SK-N-SH treated with all-trans-retinoic acid at 6 μM for 48 hours (cell line): ENCODE measurements around the gene GRIK2.

Experiments used
- ATAC-seq: fragments of 200-7000 bp; cut with Tn5 transposase; 3 replicates; pipeline ENCODE4 v1.9.1; 2020; ENCODE audit warnings: mild to moderate bottlenecking, moderate library complexity
- BACH2 ChIP-seq: fragments of 250-450 bp; sonication (Bioruptor Pico); IDR thresholded peaks from 2 replicates; pipeline ENCODE4 v1.9.0; 2021; ENCODE audit warnings: mild to moderate bottlenecking, borderline replicate concordance
- CSDC2 ChIP-seq: fragments of 250-450 bp; sonication (Bioruptor Pico); IDR thresholded peaks from 2 replicates; pipeline ENCODE4 v1.5.0; 2020; ENCODE audit warnings: mild to moderate bottlenecking, moderate library complexity
- ISL1 ChIP-seq: fragments of 250-450 bp; sonication (Bioruptor Pico); IDR thresholded peaks from 2 replicates; pipeline ENCODE4 v2.1.2; 2022; ENCODE audit warnings: mild to moderate bottlenecking, moderate library complexity
- OSR1 ChIP-seq: fragments of 250-450 bp; sonication (Bioruptor Pico); IDR thresholded peaks from 2 replicates; pipeline ENCODE4 v1.8.0; 2022; ENCODE audit warnings: moderate library complexity, mild to moderate bottlenecking, inconsistent platforms
- PPARA ChIP-seq: fragments of 250-450 bp; sonication (Bioruptor Pico); IDR thresholded peaks from 2 replicates; pipeline ENCODE4 v1.5.0; 2020; ENCODE audit warnings: mild to moderate bottlenecking, borderline replicate concordance
- RARB ChIP-seq: fragments of 250-450 bp; sonication (Bioruptor Pico); IDR thresholded peaks from 2 replicates; pipeline ENCODE4 v1.8.0; 2021; ENCODE audit warnings: mild to moderate bottlenecking, moderate library complexity
- SNAI2 ChIP-seq: fragments of 250-450 bp; sonication (Bioruptor Pico); IDR thresholded peaks from 2 replicates; pipeline ENCODE4 v1.5.0; 2020; ENCODE audit warnings: mild to moderate bottlenecking, moderate library complexity
- TCF4 ChIP-seq: fragments of 250-450 bp; sonication (Bioruptor Pico); IDR thresholded peaks from 2 replicates; pipeline ENCODE4 v1.8.0; 2021; ENCODE audit warnings: mild to moderate bottlenecking, moderate library complexity, borderline replicate concordance
- ZC3H10 ChIP-seq: fragments of 250-450 bp; sonication (Bioruptor Pico); IDR thresholded peaks from 2 replicates; pipeline ENCODE4 v1.5.1; 2021; ENCODE audit warnings: mild to moderate bottlenecking, moderate library complexity
- ZFP3 ChIP-seq: fragments of 250-450 bp; sonication (Bioruptor Pico); IDR thresholded peaks from 2 replicates; pipeline ENCODE4 v1.5.0; 2020; ENCODE audit warnings: mild to moderate bottlenecking, moderate library complexity
- ZFP30 ChIP-seq: fragments of 450-650 bp; formaldehyde crosslinking; IDR thresholded peaks from 2 replicates; pipeline ENCODE4 v1.5.0; 2022; ENCODE audit warnings: mild to moderate bottlenecking, moderate library complexity
- ZNF565 ChIP-seq: fragments of 450-650 bp; formaldehyde crosslinking; conservative IDR thresholded peaks from 2 replicates; pipeline ENCODE4 v1.5.0; 2020; ENCODE audit warnings: low read depth, mild to moderate bottlenecking, moderate library complexity
- ZNF70 ChIP-seq: fragments of 450-650 bp; formaldehyde crosslinking; IDR thresholded peaks from 2 replicates; pipeline ENCODE4 v1.5.0; 2020; ENCODE audit warnings: mild to moderate bottlenecking, moderate library complexity
- ZNF8 ChIP-seq: fragments of 450-650 bp; formaldehyde crosslinking; IDR thresholded peaks from 2 replicates; pipeline ENCODE4 v1.5.0; 2020; ENCODE audit warnings: mild to moderate bottlenecking, moderate library complexity
- TF ChIP-seq, protein P1 (sequence below): fragments of 250-450 bp; sonication (Bioruptor Pico); IDR thresholded peaks from 2 replicates; pipeline ENCODE4 v1.8.0; 2021; ENCODE audit warnings: low read depth, mild to moderate bottlenecking, moderate library complexity, borderline replicate concordance
- TF ChIP-seq, protein P2 (sequence below): fragments of 250-450 bp; sonication (Bioruptor Pico); IDR thresholded peaks from 2 replicates; pipeline ENCODE4 v1.8.0; 2020; ENCODE audit warnings: mild to moderate bottlenecking, moderate library complexity, borderline replicate concordance
- TF ChIP-seq, protein P3 (sequence below): fragments of 250-450 bp; sonication (Bioruptor Pico); IDR thresholded peaks from 2 replicates; pipeline ENCODE4 v1.5.1; 2021; ENCODE audit warnings: mild to moderate bottlenecking, moderate library complexity
- TF ChIP-seq, protein P4 (sequence below): fragments of 250-450 bp; sonication (Bioruptor Pico); IDR thresholded peaks from 2 replicates; pipeline ENCODE4 v1.5.1; 2020; ENCODE audit warnings: low read depth, mild to moderate bottlenecking, moderate library complexity

The GRIK2 gene

DNA sequence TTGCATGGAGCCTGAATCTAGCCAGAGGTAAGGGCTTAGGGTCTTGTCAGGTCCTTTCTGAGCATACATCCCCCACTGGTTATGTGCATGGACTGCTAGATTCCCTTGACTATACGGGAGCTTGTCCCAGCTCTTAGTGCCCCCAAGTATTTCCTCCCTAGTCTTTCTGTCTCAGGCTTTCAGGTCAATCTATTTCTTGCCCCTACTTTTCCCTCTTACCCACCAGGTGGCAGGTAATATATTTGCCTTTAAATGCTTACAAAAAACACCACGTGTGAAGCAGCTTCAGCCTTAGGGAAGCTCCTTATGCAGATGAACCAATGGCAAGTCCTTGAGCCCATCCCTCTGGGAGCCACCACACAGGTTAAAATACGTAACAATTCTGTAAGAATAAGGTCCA, 454.2 kb downstream of the GRIK2 start:
- TF ChIP-seq, protein P1, sequence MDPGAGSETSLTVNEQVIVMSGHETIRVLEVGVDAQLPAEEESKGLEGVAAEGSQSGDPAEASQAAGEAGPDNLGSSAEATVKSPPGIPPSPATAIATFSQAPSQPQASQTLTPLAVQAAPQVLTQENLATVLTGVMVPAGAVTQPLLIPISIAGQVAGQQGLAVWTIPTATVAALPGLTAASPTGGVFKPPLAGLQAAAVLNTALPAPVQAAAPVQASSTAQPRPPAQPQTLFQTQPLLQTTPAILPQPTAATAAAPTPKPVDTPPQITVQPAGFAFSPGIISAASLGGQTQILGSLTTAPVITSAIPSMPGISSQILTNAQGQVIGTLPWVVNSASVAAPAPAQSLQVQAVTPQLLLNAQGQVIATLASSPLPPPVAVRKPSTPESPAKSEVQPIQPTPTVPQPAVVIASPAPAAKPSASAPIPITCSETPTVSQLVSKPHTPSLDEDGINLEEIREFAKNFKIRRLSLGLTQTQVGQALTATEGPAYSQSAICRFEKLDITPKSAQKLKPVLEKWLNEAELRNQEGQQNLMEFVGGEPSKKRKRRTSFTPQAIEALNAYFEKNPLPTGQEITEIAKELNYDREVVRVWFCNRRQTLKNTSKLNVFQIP (CRISPR knock-in tag), result no peak
- no peak for TF ChIP-seq OSR1 (CRISPR knock-in tag)
- no peak for TF ChIP-seq ZNF8
- TF ChIP-seq ZNF565, result no peak
- TF ChIP-seq ZNF70 (CRISPR knock-in tag), result no peak
- TF ChIP-seq RARB, result no peak
- TF ChIP-seq ZC3H10 (CRISPR knock-in tag), result no peak
- no peak for TF ChIP-seq TCF4 (CRISPR knock-in tag)
- TF ChIP-seq, protein P2, sequence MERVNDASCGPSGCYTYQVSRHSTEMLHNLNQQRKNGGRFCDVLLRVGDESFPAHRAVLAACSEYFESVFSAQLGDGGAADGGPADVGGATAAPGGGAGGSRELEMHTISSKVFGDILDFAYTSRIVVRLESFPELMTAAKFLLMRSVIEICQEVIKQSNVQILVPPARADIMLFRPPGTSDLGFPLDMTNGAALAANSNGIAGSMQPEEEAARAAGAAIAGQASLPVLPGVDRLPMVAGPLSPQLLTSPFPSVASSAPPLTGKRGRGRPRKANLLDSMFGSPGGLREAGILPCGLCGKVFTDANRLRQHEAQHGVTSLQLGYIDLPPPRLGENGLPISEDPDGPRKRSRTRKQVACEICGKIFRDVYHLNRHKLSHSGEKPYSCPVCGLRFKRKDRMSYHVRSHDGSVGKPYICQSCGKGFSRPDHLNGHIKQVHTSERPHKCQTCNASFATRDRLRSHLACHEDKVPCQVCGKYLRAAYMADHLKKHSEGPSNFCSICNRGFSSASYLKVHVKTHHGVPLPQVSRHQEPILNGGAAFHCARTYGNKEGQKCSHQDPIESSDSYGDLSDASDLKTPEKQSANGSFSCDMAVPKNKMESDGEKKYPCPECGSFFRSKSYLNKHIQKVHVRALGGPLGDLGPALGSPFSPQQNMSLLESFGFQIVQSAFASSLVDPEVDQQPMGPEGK (CRISPR knock-in tag), result no peak
- no peak for TF ChIP-seq ZFP3 (CRISPR knock-in tag)
- no peak for TF ChIP-seq ZFP30 (CRISPR knock-in tag)
- TF ChIP-seq, protein P3, sequence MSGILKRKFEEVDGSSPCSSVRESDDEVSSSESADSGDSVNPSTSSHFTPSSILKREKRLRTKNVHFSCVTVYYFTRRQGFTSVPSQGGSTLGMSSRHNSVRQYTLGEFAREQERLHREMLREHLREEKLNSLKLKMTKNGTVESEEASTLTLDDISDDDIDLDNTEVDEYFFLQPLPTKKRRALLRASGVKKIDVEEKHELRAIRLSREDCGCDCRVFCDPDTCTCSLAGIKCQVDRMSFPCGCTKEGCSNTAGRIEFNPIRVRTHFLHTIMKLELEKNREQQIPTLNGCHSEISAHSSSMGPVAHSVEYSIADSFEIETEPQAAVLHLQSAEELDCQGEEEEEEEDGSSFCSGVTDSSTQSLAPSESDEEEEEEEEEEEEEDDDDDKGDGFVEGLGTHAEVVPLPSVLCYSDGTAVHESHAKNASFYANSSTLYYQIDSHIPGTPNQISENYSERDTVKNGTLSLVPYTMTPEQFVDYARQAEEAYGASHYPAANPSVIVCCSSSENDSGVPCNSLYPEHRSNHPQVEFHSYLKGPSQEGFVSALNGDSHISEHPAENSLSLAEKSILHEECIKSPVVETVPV (CRISPR knock-in tag), result no peak

DNA sequence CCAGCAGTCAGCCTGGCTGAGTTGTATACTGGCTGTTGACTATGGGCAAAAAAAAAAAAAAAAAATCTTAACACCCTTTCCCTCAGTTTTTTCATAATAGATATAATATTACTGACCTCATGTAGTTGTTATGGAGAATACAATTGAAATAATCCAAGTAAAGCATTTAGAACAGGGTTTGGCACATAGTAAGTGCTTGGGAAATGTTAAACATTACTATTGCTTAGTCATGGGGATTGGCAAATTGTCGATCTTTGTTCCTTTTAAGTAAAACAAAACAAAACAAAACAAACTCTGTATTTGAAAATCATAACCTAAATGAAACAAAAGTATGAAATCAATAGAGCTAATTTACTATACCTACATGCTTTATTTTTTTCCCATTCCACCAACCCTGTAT, 458.4 kb downstream of the GRIK2 start:
- no peak for ATAC-seq
- TF ChIP-seq CSDC2 (CRISPR knock-in tag) (no peak), SNAI2 (CRISPR knock-in tag) (no peak), TCF4 (CRISPR knock-in tag) (no peak)

More for the DNA sequence above, 454.2 kb downstream of the GRIK2 start:
- ATAC-seq, result no peak

DNA sequence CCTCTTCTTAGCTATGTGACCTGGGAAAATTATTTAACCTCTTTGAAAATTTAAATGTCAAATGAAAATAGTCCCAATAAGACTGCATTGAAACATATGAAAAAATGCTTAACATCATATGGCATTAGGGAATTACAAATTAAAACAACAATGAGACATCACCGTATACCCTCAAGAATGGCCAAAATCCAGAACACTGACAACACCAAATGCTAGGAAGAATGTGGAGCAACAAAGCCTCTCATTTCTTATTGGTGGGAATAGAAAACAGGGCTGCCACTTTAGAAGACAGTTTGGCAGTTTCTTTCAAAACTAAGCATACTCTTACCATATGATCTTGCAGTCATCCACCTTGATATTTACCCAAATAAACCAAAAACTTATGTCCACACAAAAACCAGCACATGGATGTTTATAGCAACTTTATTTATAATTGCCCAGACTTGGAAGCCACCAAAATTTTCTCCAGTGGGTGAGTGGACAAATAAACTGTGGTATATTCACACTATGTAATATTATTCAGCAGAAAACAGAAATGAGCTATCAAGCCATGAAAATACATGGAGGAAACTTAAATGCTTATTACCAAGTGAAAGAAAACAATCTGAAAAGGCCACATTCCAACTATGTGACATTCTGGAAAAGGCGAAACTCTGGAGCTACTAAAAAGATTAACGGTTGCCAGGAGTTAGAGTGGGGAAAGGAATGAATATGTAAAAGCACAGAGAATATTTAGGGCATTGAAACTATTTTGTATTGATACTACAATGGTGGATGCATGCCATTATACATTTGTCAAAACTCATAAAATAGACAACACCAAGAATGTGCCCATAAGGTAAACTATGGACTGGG, 459.9 kb downstream of the GRIK2 start:
- TF ChIP-seq, protein P3 (CRISPR knock-in tag), result no peak
- TF ChIP-seq, protein P4, sequence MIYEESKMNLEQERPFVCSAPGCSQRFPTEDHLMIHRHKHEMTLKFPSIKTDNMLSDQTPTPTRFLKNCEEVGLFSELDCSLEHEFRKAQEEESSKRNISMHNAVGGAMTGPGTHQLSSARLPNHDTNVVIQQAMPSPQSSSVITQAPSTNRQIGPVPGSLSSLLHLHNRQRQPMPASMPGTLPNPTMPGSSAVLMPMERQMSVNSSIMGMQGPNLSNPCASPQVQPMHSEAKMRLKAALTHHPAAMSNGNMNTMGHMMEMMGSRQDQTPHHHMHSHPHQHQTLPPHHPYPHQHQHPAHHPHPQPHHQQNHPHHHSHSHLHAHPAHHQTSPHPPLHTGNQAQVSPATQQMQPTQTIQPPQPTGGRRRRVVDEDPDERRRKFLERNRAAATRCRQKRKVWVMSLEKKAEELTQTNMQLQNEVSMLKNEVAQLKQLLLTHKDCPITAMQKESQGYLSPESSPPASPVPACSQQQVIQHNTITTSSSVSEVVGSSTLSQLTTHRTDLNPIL (CRISPR knock-in tag), result no peak
- TF ChIP-seq BACH2 (CRISPR knock-in tag), result no peak
- no peak for TF ChIP-seq CSDC2 (CRISPR knock-in tag)
- no peak for TF ChIP-seq ZFP30 (CRISPR knock-in tag)
- no peak for TF ChIP-seq ISL1 (CRISPR knock-in tag)
- TF ChIP-seq, protein P2 (CRISPR knock-in tag), result no peak
- no peak for TF ChIP-seq ZNF8
- TF ChIP-seq ZFP3 (CRISPR knock-in tag), result no peak
- TF ChIP-seq PPARA, result no peak
- no peak for TF ChIP-seq TCF4 (CRISPR knock-in tag)
- no peak for TF ChIP-seq RARB
- no peak for ATAC-seq
